Karpas-422 (cell line): Measurements from ENCODE around the gene ROBO1. TPM values are rescaled to one million over a fixed set of nuclear protein-coding genes. Genes with fewer than 3 reads are reported as not detected.

Experiments
- DNase-seq: peaks from one replicate; pipeline ENCODE4 v3.0.0-alpha.2; 2015
- H2AFZ ChIP-seq: fragments of 200-600 bp; sonication (generic); 2 replicates; pipeline ENCODE4 v1.6.1; 2014; ENCODE audit warnings: antibody characterized with exemption, low read length, mixed read lengths
- H3K27ac ChIP-seq: fragments of 200-600 bp; sonication (generic); 2 replicates; pipeline ENCODE4 v1.5.1; 2014; ENCODE audit warnings: mild to moderate bottlenecking, low read length, moderate library complexity
- H3K27me3 ChIP-seq: fragments of 200-600 bp; sonication (generic); 2 replicates; pipeline ENCODE4 v1.6.1; 2014; ENCODE audit warnings: low read length, mixed read lengths
- H3K36me3 ChIP-seq: fragments of 200-600 bp; sonication (generic); 2 replicates; pipeline ENCODE4 v1.6.1; 2014; ENCODE audit warnings: low read length, mixed read lengths; ENCODE audit not compliant: insufficient read depth
- H3K4me1 ChIP-seq: fragments of 200-600 bp; sonication (generic); 2 replicates; pipeline ENCODE4 v1.6.1; 2014; ENCODE audit warnings: mild to moderate bottlenecking, low read length, mixed read lengths
- H3K4me2 ChIP-seq: fragments of 200-600 bp; sonication (generic); 2 replicates; pipeline ENCODE4 v1.6.1; 2014; ENCODE audit warnings: low read length, low read depth, mild to moderate bottlenecking; ENCODE audit not compliant: poor library complexity, severe bottlenecking
- H3K4me3 ChIP-seq: fragments of 200-600 bp; sonication (generic); 2 replicates; pipeline ENCODE4 v1.5.1; 2014; ENCODE audit warnings: mild to moderate bottlenecking, antibody characterized with exemption, low read length, mixed read lengths
- H3K79me2 ChIP-seq: fragments of 200-600 bp; sonication (generic); 2 replicates; pipeline ENCODE4 v1.6.1; 2014; ENCODE audit warnings: mild to moderate bottlenecking, low read length, mixed read lengths
- H3K9ac ChIP-seq: fragments of 200-600 bp; sonication (generic); 2 replicates; pipeline ENCODE4 v1.6.0; 2014; ENCODE audit warnings: low read length
- H3K9me2 ChIP-seq: fragments of 200-600 bp; sonication (generic), shearing (Covaris generic); replicated peaks from 2 replicates; pipeline ENCODE4 v1.6.0; 2014; ENCODE audit warnings: mild to moderate bottlenecking, low read length, moderate library complexity; ENCODE audit not compliant: insufficient read depth
- H3K9me3 ChIP-seq: fragments of 300-700, 200-600 bp; sonication (generic); 2 replicates; pipeline ENCODE4 v1.6.1; 2014; ENCODE audit warnings: low read length, mixed read lengths
- H4K20me1 ChIP-seq: fragments of 200-600 bp; sonication (generic); 2 replicates; pipeline ENCODE4 v1.6.1; 2014; ENCODE audit warnings: mild to moderate bottlenecking, antibody characterized with exemption, low read length, low read depth; ENCODE audit not compliant: insufficient read depth
- total RNA-seq: library from RNA; depleted of rRNA; stranded (reverse); fragments of >200 nt; shearing (Covaris generic); gene quantifications from 2 replicates; pipeline ENCODE4 v1.2.3, GENCODE V29; 2014; ENCODE audit warnings: low replicate concordance

The ROBO1 gene
- total RNA-seq, 1 experiment from 2014 or later: not detected

- Histone ChIP-seq H4K20me1 (no peaks in the 10 kb centered on the region), H3K27me3 (no peaks in the 10 kb centered on the region), H3K27ac (no peak overlapping the region), H3K4me2 (no peak overlapping the region), H3K9me2 (0 out of 2 replicates have a peak, but pooled peaks cover 3% of the 10 kb centered on the region), H3K9ac (no peak overlapping the region), H3K9me3 (no peaks in the 10 kb centered on the region), H3K4me1 (no peaks in the 10 kb centered on the region), H3K4me3 (no peak overlapping the region), H2AFZ (no peak overlapping the region), H3K79me2 (no peaks in the 10 kb centered on the region), H3K36me3 (no peaks in the 10 kb centered on the region)
- no peak for DNase-seq
Measured at GRCh38 chr3:78745847-78746246, 1022.0 kb downstream of the ROBO1 start.

GRCh38 chr3:78742491-78742890, 1025.3 kb downstream of the ROBO1 start:
- H2AFZ ChIP-seq: no peak overlapping the region
- no peaks in the 10 kb centered on the region for H3K27me3 ChIP-seq
- no peak overlapping the region for H3K4me2 ChIP-seq
- H3K36me3 ChIP-seq: no peaks in the 10 kb centered on the region
- H3K4me1 ChIP-seq: no peaks in the 10 kb centered on the region
- H3K9me3 ChIP-seq: no peaks in the 10 kb centered on the region
- no peak for DNase-seq
- no peaks in the 10 kb centered on the region for H3K79me2 ChIP-seq
- no peaks in the 10 kb centered on the region for H4K20me1 ChIP-seq
- no peak overlapping the region for H3K9ac ChIP-seq
- 0 out of 2 replicates have a peak, but pooled peaks cover 3% of the 10 kb centered on the region for H3K9me2 ChIP-seq
- no peak overlapping the region for H3K27ac ChIP-seq
- H3K4me3 ChIP-seq: no peak overlapping the region

- no peak overlapping the region for H3K9ac ChIP-seq
- no peak overlapping the region for H3K4me3 ChIP-seq
- no peaks in the 10 kb centered on the region for H3K79me2 ChIP-seq
- no peak overlapping the region for H2AFZ ChIP-seq
- H3K4me1 ChIP-seq: no peaks in the 10 kb centered on the region
- no peaks in the 10 kb centered on the region for H4K20me1 ChIP-seq
- H3K9me2 ChIP-seq: 0 out of 2 replicates have a peak, but pooled peaks cover 3% of the 10 kb centered on the region
- DNase-seq: no peak
- no peaks in the 10 kb centered on the region for H3K36me3 ChIP-seq
- no peaks in the 10 kb centered on the region for H3K9me3 ChIP-seq
- no peak overlapping the region for H3K4me2 ChIP-seq
- H3K27ac ChIP-seq: no peak overlapping the region
- no peaks in the 10 kb centered on the region for H3K27me3 ChIP-seq
Measured at GRCh38 chr3:78742041-78742440, 1025.8 kb downstream of the ROBO1 start.

- Histone ChIP-seq H3K4me3 (no peak overlapping the region), H4K20me1 (no peaks in the 10 kb centered on the region), H3K9ac (no peak overlapping the region), H3K79me2 (no peaks in the 10 kb centered on the region), H3K36me3 (no peaks in the 10 kb centered on the region), H3K4me1 (no peaks in the 10 kb centered on the region), H3K4me2 (no peak overlapping the region), H3K9me3 (no peaks in the 10 kb centered on the region), H2AFZ (no peak overlapping the region), H3K9me2 (0 out of 2 replicates have a peak, but pooled peaks cover 3% of the 10 kb centered on the region), H3K27ac (no peak overlapping the region), H3K27me3 (no peaks in the 10 kb centered on the region)
- DNase-seq: peak; percentile 68
Measured at GRCh38 chr3:78741066-78741645, 1026.6 kb downstream of the ROBO1 start.

GRCh38 chr3:78738833-78739232, 1029.0 kb downstream of the ROBO1 start:
- no peaks in the 10 kb centered on the region for H3K9me3 ChIP-seq
- H3K9ac ChIP-seq: no peak overlapping the region
- H3K4me1 ChIP-seq: no peaks in the 10 kb centered on the region
- H3K4me3 ChIP-seq: no peak overlapping the region
- DNase-seq: no peak
- no peaks in the 10 kb centered on the region for H3K79me2 ChIP-seq
- H3K4me2 ChIP-seq: no peak overlapping the region
- H3K27ac ChIP-seq: no peak overlapping the region
- no peaks in the 10 kb centered on the region for H3K36me3 ChIP-seq
- no peaks in the 10 kb centered on the region for H4K20me1 ChIP-seq
- H3K27me3 ChIP-seq: no peaks in the 10 kb centered on the region
- H3K9me2 ChIP-seq: 0 out of 2 replicates have a peak, but pooled peaks cover 3% of the 10 kb centered on the region
- H2AFZ ChIP-seq: no peak overlapping the region

- Histone ChIP-seq H3K4me1 (no peaks in the 10 kb centered on the region), H3K27ac (no peak overlapping the region), H3K9me2 (0 out of 2 replicates have a peak, but pooled peaks cover 3% of the 10 kb centered on the region), H3K79me2 (no peaks in the 10 kb centered on the region), H3K9me3 (no peaks in the 10 kb centered on the region), H3K9ac (no peak overlapping the region), H2AFZ (no peak overlapping the region), H3K4me3 (no peak overlapping the region), H4K20me1 (no peaks in the 10 kb centered on the region), H3K4me2 (no peak overlapping the region), H3K36me3 (no peaks in the 10 kb centered on the region), H3K27me3 (no peaks in the 10 kb centered on the region)
- no peak for DNase-seq
Measured at GRCh38 chr3:78737988-78738387, 1029.8 kb downstream of the ROBO1 start.

GRCh38 chr3:78736863-78737262, 1030.9 kb downstream of the ROBO1 start:
- no peak overlapping the region for H3K4me2 ChIP-seq
- H3K4me1 ChIP-seq: no peaks in the 10 kb centered on the region
- H2AFZ ChIP-seq: no peak overlapping the region
- no peaks in the 10 kb centered on the region for H4K20me1 ChIP-seq
- no peaks in the 10 kb centered on the region for H3K27me3 ChIP-seq
- no peaks in the 10 kb centered on the region for H3K79me2 ChIP-seq
- H3K4me3 ChIP-seq: no peak overlapping the region
- H3K36me3 ChIP-seq: no peaks in the 10 kb centered on the region
- no peak for DNase-seq
- no peak overlapping the region for H3K9ac ChIP-seq
- no peak overlapping the region for H3K27ac ChIP-seq
- no peaks in the 10 kb centered on the region for H3K9me3 ChIP-seq
- H3K9me2 ChIP-seq: 0 out of 2 replicates have a peak, but pooled peaks cover 3% of the 10 kb centered on the region

- Histone ChIP-seq H2AFZ (no peak overlapping the region), H3K9ac (no peak overlapping the region), H3K36me3 (no peaks in the 10 kb centered on the region), H3K27ac (no peak overlapping the region), H3K4me1 (no peaks in the 10 kb centered on the region), H3K27me3 (no peaks in the 10 kb centered on the region), H3K9me3 (no peaks in the 10 kb centered on the region), H4K20me1 (no peaks in the 10 kb centered on the region), H3K79me2 (no peaks in the 10 kb centered on the region), H3K9me2 (no peaks in the 10 kb centered on the region), H3K4me2 (no peak overlapping the region), H3K4me3 (no peak overlapping the region)
- DNase-seq: no peak
Measured at GRCh38 chr3:78734048-78734637, 1033.7 kb downstream of the ROBO1 start.
